Measurements from ENCODE around the gene CR1L. TPM values are rescaled to one million over a fixed set of nuclear protein-coding genes. Genes with fewer than 3 reads are reported as not detected.

Gene CR1L
- total and polyA plus RNA-seq, 9 of the 15 experiments (the other 6 are each of a cell fraction or from before 2014, with no cell fraction given) = 10.1 to 74.8 (median 34.3) TPM

GRCh38 chr1:207745839-207746767, 101.2 kb downstream of the CR1L start (continued):
- TF ChIP-seq ZBTB9 (CRISPR knock-in tag; IDR thresholded peaks at IDR 0.05) (no peak), ZNF431 (CRISPR knock-in tag; IDR thresholded peaks at IDR 0.05) (no peak), SRSF3 (IDR thresholded peaks at IDR 0.05; ENCODE audit: insufficient read depth, low read length) (no peak), ARID3A (IDR thresholded peaks at IDR 0.05; ENCODE audit: borderline replicate concordance, low read depth, low read length) (peak; percentile 50; the same call in 1 of the 2 replicates), ZNF449 (CRISPR knock-in tag; IDR thresholded peaks at IDR 0.05) (no peak), CREB5 (CRISPR knock-in tag; IDR thresholded peaks at IDR 0.05) (no peak), HOXB6 (CRISPR knock-in tag; IDR thresholded peaks at IDR 0.05; ENCODE audit: borderline replicate concordance) (no peak), PCBP1 (IDR thresholded peaks at IDR 0.05; ENCODE audit: low read depth, low read length, poor library complexity, severe bottlenecking) (no peak), STAG1 (CRISPR knock-in tag; IDR thresholded peaks at IDR 0.05; ENCODE audit: borderline replicate concordance) (no peak), MTA1 (IDR thresholded peaks at IDR 0.05; ENCODE audit: borderline replicate concordance) (peak; percentile 63; the same call in 1 of the 2 replicates), RBBP5 (IDR thresholded peaks at IDR 0.05; ENCODE audit: borderline replicate concordance, insufficient read depth, low read length, poor library complexity, severe bottlenecking) (no peak), EGR1 (conservative IDR thresholded peaks at IDR 0.05) (no peak), CBFB (CRISPR knock-in tag; IDR thresholded peaks at IDR 0.05) (peak; percentile 87; the same call in 1 of the 2 replicates), ETV6 (IDR thresholded peaks at IDR 0.05; ENCODE audit: borderline replicate concordance in 1 of 2, low read depth in 2 of 2, low read length in 1 of 2) (no peak), ETV6 (CRISPR knock-in tag; IDR thresholded peaks at IDR 0.05; ENCODE audit: borderline replicate concordance) (no peak), GATAD2B (IDR thresholded peaks at IDR 0.05; ENCODE audit: borderline replicate concordance) (peak; percentile 29; the same call in 1 of the 2 replicates), SRSF7 (optimal IDR thresholded peaks at IDR 0.05; ENCODE audit: low read depth, low read length) (no peak), TCF7L2 (IDR thresholded peaks at IDR 0.05; ENCODE audit: low read depth, low read length) (no peak), ZNF561 (CRISPR knock-in tag; conservative IDR thresholded peaks at IDR 0.05) (no peak)

All from K562 (cell line).